Keratinocyte (primary cell): Measurements from ENCODE around the gene SOS1. TPM values are rescaled to one million over a fixed set of nuclear protein-coding genes. Genes with fewer than 3 reads are reported as not detected.

Experiments
- DNase-seq: peaks from one replicate; pipeline ENCODE4 v3.0.0-alpha.2; 2011; ENCODE audit warnings: low read depth, missing footprints, low spot score
- FAIRE-seq: peaks from 2 replicates; lab custom pipeline; 2011; peaks lifted over from hg19 to GRCh38; lab: Jason Lieb, UNC
- H2AFZ ChIP-seq: 2 replicates; pipeline ENCODE4 v1.6.0; 2012; ENCODE audit warnings: low read length, control low read depth, inconsistent platforms; ENCODE audit not compliant: control insufficient read depth
- H3K27ac ChIP-seq: 2 replicates; pipeline ENCODE4 v1.5.1; 2011; ENCODE audit warnings: low read length; ENCODE audit not compliant: control insufficient read depth, insufficient read depth
- H3K27me3 ChIP-seq: 3 replicates; pipeline ENCODE4 v1.6.0; 2011; ENCODE audit warnings: low read length; ENCODE audit not compliant: control insufficient read depth, insufficient read depth; ENCODE audit errors: extremely low read depth
- H3K36me3 ChIP-seq, 2 experiments: 2 replicates in 1 of 2; 3 replicates in 1 of 2; pipeline ENCODE4 v1.5.1; 2011; ENCODE audit warnings: low read length in 2 of 2, mild to moderate bottlenecking in 1 of 2; ENCODE audit not compliant: control insufficient read depth in 2 of 2, insufficient read depth in 2 of 2; ENCODE audit errors: extremely low read depth in 1 of 2
- H3K4me1 ChIP-seq: 3 replicates; pipeline ENCODE4 v1.5.1; 2011; ENCODE audit warnings: low read length; ENCODE audit not compliant: control insufficient read depth, insufficient read depth; ENCODE audit errors: extremely low read depth
- H3K4me2 ChIP-seq: 3 replicates; pipeline ENCODE4 v1.6.0; 2011; ENCODE audit warnings: low read depth, low read length; ENCODE audit not compliant: control insufficient read depth, insufficient read depth; ENCODE audit errors: extremely low read depth
- H3K4me3 ChIP-seq, 3 experiments: fragments of 200-600 bp in 1 of 3; sonication (generic) in 1 of 3; 2 replicates in 2 of 3; 3 replicates in 1 of 3; pipeline ENCODE4 v1.5.1; 2011 to 2016; ENCODE audit warnings: low read length in 3 of 3, mild to moderate bottlenecking in 3 of 3, control low read depth in 2 of 3, inconsistent platforms in 1 of 3, low read depth in 1 of 3, mixed read lengths in 1 of 3, mixed run types in 1 of 3, moderate library complexity in 1 of 3; ENCODE audit not compliant: control insufficient read depth in 2 of 3, insufficient read depth in 2 of 3; ENCODE audit errors: extremely low read depth in 1 of 3
- H3K79me2 ChIP-seq: 2 replicates; pipeline ENCODE4 v1.6.0; 2012; ENCODE audit warnings: low read length; ENCODE audit not compliant: control insufficient read depth, insufficient read depth
- H3K9ac ChIP-seq: 3 replicates; pipeline ENCODE4 v1.6.0; 2011; ENCODE audit warnings: low read length; ENCODE audit not compliant: control insufficient read depth, insufficient read depth; ENCODE audit errors: extremely low read depth
- H3K9me1 ChIP-seq: 3 replicates; pipeline ENCODE4 v1.6.0; 2011; ENCODE audit warnings: low read length; ENCODE audit not compliant: control insufficient read depth, insufficient read depth; ENCODE audit errors: extremely low read depth
- H3K9me3 ChIP-seq: 2 replicates; pipeline ENCODE4 v1.5.1; 2012; ENCODE audit warnings: low read depth, low read length; ENCODE audit not compliant: control insufficient read depth
- H4K20me1 ChIP-seq: 3 replicates; pipeline ENCODE4 v1.6.0; 2011; ENCODE audit warnings: low read length; ENCODE audit not compliant: control insufficient read depth, insufficient read depth; ENCODE audit errors: extremely low read depth
- EZH2 ChIP-seq: IDR thresholded peaks from one replicate; pipeline ENCODE4 v1.6.1; 2012; ENCODE audit warnings: inconsistent platforms, mild to moderate bottlenecking, low read length, moderate library complexity
- dilution Hi-C: fragments of 300-500 bp; cut with MboI; formaldehyde crosslinking; loops from one replicate; pipeline ENCODE4 v1.7.0; 2020; ENCODE audit warnings: low sequenced_read_pairs; ENCODE audit not compliant: extremely low pct_ligation_motif_present
- polyA plus RNA-seq, 5 experiments: library from polyadenylated mRNA; depleted of rRNA in 3 of 5; stranded (reverse) in 3 of 5; stranded (forward) in 1 of 5; unstranded in 1 of 5; fragments of >200 nt; gene quantifications; 1 replicate in 1 of 5; 2 replicates in 3 of 5; 3 replicates in 1 of 5; pipeline versions ENCODE4 v1.2.1 to v1.2.3, GENCODE V29; 2011 to 2012; ENCODE audit warnings: missing spikeins in 2 of 5, low read depth in 1 of 5, low replicate concordance in 1 of 5
- TF ChIP-seq, protein P1 (sequence below), 3 experiments: IDR thresholded peaks in 1 of 3; conservative IDR thresholded peaks in 1 of 3; optimal IDR thresholded peaks in 1 of 3; 2 replicates in 2 of 3; 3 replicates in 1 of 3; pipeline versions ENCODE3 to v1.5.1; 2011; ENCODE audit warnings: low read length in 3 of 3, mild to moderate bottlenecking in 3 of 3, moderate library complexity in 2 of 3, control low read depth in 1 of 3, inconsistent platforms in 1 of 3; ENCODE audit not compliant: insufficient read depth in 2 of 3; ENCODE audit errors: extremely low read depth in 1 of 3

Gene SOS1
- polyA plus RNA-seq, 1 donor (not counting 4 experiments of a cell fraction or from before 2014, with no cell fraction given), result 21.5 TPM

DNA sequence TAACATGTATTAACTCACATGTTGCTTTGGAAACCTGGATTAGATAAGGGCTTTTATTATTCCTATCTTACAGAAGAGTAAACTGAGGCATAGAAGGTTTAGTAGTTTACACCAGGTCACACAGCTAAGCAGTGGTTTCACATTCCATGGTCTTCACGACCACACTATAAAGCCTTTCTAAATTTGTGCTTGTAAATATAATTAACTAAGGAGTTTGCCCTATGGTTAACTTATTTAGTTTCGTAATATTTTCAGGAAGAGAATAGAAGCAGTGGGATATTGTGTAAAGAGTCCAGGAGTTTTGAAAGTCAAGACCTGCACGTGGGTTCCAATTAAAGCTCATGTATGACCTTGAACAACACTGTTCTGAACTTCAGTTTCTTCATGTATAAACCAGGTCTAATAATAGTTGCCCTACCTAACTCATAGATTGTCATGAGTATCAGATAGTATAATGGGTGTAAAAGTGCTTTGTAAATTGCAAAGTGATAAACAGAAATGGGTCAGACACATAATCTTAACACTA is 19.5 kb upstream of the SOS1 start:
- TF ChIP-seq, protein P1, sequence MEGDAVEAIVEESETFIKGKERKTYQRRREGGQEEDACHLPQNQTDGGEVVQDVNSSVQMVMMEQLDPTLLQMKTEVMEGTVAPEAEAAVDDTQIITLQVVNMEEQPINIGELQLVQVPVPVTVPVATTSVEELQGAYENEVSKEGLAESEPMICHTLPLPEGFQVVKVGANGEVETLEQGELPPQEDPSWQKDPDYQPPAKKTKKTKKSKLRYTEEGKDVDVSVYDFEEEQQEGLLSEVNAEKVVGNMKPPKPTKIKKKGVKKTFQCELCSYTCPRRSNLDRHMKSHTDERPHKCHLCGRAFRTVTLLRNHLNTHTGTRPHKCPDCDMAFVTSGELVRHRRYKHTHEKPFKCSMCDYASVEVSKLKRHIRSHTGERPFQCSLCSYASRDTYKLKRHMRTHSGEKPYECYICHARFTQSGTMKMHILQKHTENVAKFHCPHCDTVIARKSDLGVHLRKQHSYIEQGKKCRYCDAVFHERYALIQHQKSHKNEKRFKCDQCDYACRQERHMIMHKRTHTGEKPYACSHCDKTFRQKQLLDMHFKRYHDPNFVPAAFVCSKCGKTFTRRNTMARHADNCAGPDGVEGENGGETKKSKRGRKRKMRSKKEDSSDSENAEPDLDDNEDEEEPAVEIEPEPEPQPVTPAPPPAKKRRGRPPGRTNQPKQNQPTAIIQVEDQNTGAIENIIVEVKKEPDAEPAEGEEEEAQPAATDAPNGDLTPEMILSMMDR (optimal IDR thresholded peaks at IDR 0.05 in 1 of 3, IDR thresholded peaks at IDR 0.05 in 1 of 3, conservative IDR thresholded peaks at IDR 0.05 in 1 of 3; ENCODE audit: extremely low read depth in 1 of 3, insufficient read depth in 2 of 3, low read length in 3 of 3), result no peak
- no peak for TF ChIP-seq EZH2
- FAIRE-seq, result no peak

GRCh38 chr2:39139511-39140237 is 18.8 kb upstream of the SOS1 start:
- H2AFZ ChIP-seq, result no peak overlapping the region
- H3K4me3 ChIP-seq, result no peak overlapping the region
- TF ChIP-seq EZH2, result no peak
- TF ChIP-seq, protein P1 (optimal IDR thresholded peaks at IDR 0.05 in 1 of 3, IDR thresholded peaks at IDR 0.05 in 1 of 3, conservative IDR thresholded peaks at IDR 0.05 in 1 of 3; ENCODE audit: extremely low read depth in 1 of 3, insufficient read depth in 2 of 3, low read length in 3 of 3), result no peak
- H4K20me1 ChIP-seq, result no peaks in the 10 kb centered on the region
- DNase-seq, result no peak
- H3K9me1 ChIP-seq, result no peaks in the 10 kb centered on the region
- peak overlapping the region; percentile 43 for H3K4me2 ChIP-seq
- no peaks in the 10 kb centered on the region for H3K9me3 ChIP-seq
- no peak overlapping the region for H3K9ac ChIP-seq
- no peak overlapping the region for H3K27ac ChIP-seq
- dilution Hi-C loops, result no loop called here
- no peaks in the 10 kb centered on the region for H3K79me2 ChIP-seq
- H3K36me3 ChIP-seq, result no peaks in the 10 kb centered on the region
- no peaks in the 10 kb centered on the region for H3K27me3 ChIP-seq
- no peak for FAIRE-seq
- H3K4me1 ChIP-seq, result peaks cover 12% of the 10 kb centered on the region

More for the DNA sequence above, 19.5 kb upstream of the SOS1 start:
- no peaks in the 10 kb centered on the region for H3K27me3 ChIP-seq
- H3K4me1 ChIP-seq, result peaks cover 12% of the 10 kb centered on the region
- no peak for DNase-seq
- H3K9ac ChIP-seq, result no peak overlapping the region
- H3K36me3 ChIP-seq, result no peaks in the 10 kb centered on the region
- dilution Hi-C loops, result no loop called here
- no peaks in the 10 kb centered on the region for H3K9me1 ChIP-seq
- no peaks in the 10 kb centered on the region for H4K20me1 ChIP-seq
- no peak overlapping the region for H2AFZ ChIP-seq
- H3K79me2 ChIP-seq, result no peaks in the 10 kb centered on the region
- no peaks in the 10 kb centered on the region for H3K9me3 ChIP-seq
- H3K27ac ChIP-seq, result no peak overlapping the region
- peak overlapping the region in 1 of 3 experiments; percentile 27 for H3K4me3 ChIP-seq
- H3K4me2 ChIP-seq, result peak overlapping the region; percentile 43
